Mucosa of descending colon (tissue), 3 donors: ENCODE measurements around the gene HIP1R. TPM values are rescaled to one million over a fixed set of nuclear protein-coding genes. Genes with fewer than 3 reads are reported as not detected.
A peak's percentile ranks its signal among the peaks of the same experiment; 100 is the strongest.

Experiments used
- ATAC-seq: fragments of 200-7000 bp; cut with Tn5 transposase; one replicate; pipeline ENCODE4 v1.9.1; 2020; ENCODE audit warnings: mild to moderate bottlenecking, moderate library complexity
- DNase-seq, 3 donors: peaks; one replicate each; pipeline ENCODE4 v3.0.0-alpha.2; 2020
- H3K36me3 ChIP-seq: fragments of 200-600 bp; one replicate; pipeline ENCODE4 v1.8.0; 2021; ENCODE audit warnings: low read depth, mild to moderate bottlenecking
- H3K4me1 ChIP-seq: fragments of 200-600 bp; one replicate; pipeline ENCODE4 v1.8.0; 2021; ENCODE audit warnings: low read depth, mild to moderate bottlenecking
- H3K4me3 ChIP-seq: fragments of 200-600 bp; one replicate; pipeline ENCODE4 v1.8.0; 2021; ENCODE audit warnings: mild to moderate bottlenecking
- H3K9me3 ChIP-seq: fragments of 200-600 bp; one replicate; pipeline ENCODE4 v1.8.0; 2021; ENCODE audit warnings: mild to moderate bottlenecking
- CTCF ChIP-seq: fragments of 200-600 bp; IDR thresholded peaks from one replicate; pipeline ENCODE4 v1.8.0; 2022; ENCODE audit warnings: antibody characterized with exemption, mild to moderate bottlenecking
- intact Hi-C, 2 donors: fragments of 100-400 bp; cut with DNase I in 1 of 2; cut with micrococcal nuclease in 1 of 2; formaldehyde crosslinking; loops; one replicate each; pipeline versions ENCODE4 v1.11.0 to v1.11.1; 2022; cut with DNase I, micrococcal nuclease
- total RNA-seq, 3 donors: library from RNA; stranded (reverse); fragmentation: NEBNext Ultra II Directional in 2 of 3; extraction: Animal tissue kit (Norgen Biotek cat#: 25700) in 2 of 3; gene quantifications; one replicate each; pipeline versions ENCODE4 v1.2.1 to v1.2.4, GENCODE V29; 2021 to 2023
- donor health status: DM: no; HTN: no; CAD: no; lungs with moderate emphysema.
- donor health status: DM: no; HTN: no; CAD: no.
- donor health status: DM: no; HTN: yes; CAD: no.

The HIP1R gene
- total RNA-seq, 3 donors from 2014 or later = 37.8 to 76.5 (median 73.1) TPM

DNA sequence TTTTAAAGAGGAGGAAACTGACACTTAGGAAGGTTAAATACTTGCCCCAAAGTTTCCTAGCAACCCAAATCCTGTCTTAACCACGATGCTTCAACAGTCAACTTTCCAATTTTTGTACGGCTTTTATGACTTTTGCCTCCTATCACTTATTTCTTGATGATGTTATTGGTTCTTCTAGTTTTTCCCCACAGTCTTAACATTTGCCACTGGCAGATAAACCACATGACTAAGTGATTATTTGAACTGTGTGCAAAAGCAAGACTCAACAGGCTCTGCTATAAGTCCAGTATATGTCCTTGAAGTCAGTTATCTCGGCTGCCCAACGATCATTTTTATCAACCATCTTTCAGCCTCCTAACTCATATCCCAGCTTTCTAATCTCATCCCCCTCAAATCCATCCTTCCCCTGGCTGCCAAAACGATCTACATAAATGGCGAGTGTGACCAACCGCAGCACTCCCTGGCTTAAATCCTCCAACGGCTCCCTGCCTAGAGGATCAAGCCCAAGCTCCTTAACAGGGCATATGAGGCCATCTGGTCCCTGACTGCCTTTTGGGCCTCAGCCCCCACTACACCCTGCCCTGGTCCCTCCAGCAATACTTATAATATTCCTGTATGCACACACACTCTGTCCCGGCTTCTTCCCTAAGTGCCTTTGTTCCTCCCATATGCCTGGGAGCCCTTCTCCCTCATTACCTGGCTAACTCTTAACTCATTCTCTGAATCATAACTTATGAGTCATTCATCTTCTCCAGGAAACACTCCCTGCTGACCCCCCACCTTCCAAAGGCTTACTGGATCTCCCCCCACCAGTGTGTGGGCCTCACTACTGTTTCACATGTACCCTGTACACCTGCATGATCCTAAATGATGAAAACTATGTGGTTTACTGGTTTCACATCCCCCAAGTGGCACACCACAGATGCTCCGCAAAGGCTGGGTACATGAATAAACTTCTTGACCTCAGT lies 51.9 kb downstream of the HIP1R start:
- ATAC-seq = peak; percentile 58
- TF ChIP-seq CTCF = no peak
- peak in 1 of 3 donors; percentile 39 for DNase-seq
- no peaks in the 10 kb centered on the region for H3K36me3 ChIP-seq
- H3K4me3 ChIP-seq = no peak overlapping the region
- peaks cover 69% of the 10 kb centered on the region for H3K4me1 ChIP-seq
- H3K9me3 ChIP-seq = no peaks in the 10 kb centered on the region
- intact Hi-C loops = no loop called here

DNA sequence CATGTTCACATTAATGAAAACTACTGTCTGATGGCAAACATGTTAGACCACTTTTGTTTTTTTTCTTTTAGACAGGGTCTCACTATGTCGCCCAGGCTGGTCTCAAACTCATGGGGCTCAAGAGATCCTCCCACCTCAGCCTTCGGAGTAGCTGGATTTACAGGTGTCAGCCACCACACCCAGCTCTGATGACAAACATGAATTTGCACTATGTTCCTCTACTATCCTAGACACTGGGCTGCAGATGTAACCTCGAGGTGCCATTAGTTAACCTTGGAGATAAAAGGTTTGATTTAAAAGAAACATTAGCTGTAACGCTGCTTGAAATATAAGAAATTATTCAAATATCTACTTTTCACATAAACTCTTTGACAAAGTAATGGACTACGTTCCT lies 52.6 kb downstream of the HIP1R start:
- ATAC-seq (peak; percentile 47), DNase-seq (no peak)
- peak overlapping the region; percentile 0 for H3K4me3 ChIP-seq
- no peaks in the 10 kb centered on the region for H3K36me3 ChIP-seq
- intact Hi-C loops = no loop called here
- H3K4me1 ChIP-seq = peaks cover 76% of the 10 kb centered on the region
- TF ChIP-seq CTCF = no peak
- no peaks in the 10 kb centered on the region for H3K9me3 ChIP-seq

GRCh38 chr12:122888232-122888752 lies 53.0 kb downstream of the HIP1R start:
- peak in 1 of 3 donors; percentile 70 for DNase-seq
- ATAC-seq = peak; percentile 82
- intact Hi-C loops = no loop called here
- TF ChIP-seq CTCF = no peak
- H3K4me1 ChIP-seq = peaks cover 78% of the 10 kb centered on the region
- no peaks in the 10 kb centered on the region for H3K9me3 ChIP-seq
- H3K36me3 ChIP-seq = no peaks in the 10 kb centered on the region
- peak overlapping the region; percentile 0 for H3K4me3 ChIP-seq

DNA sequence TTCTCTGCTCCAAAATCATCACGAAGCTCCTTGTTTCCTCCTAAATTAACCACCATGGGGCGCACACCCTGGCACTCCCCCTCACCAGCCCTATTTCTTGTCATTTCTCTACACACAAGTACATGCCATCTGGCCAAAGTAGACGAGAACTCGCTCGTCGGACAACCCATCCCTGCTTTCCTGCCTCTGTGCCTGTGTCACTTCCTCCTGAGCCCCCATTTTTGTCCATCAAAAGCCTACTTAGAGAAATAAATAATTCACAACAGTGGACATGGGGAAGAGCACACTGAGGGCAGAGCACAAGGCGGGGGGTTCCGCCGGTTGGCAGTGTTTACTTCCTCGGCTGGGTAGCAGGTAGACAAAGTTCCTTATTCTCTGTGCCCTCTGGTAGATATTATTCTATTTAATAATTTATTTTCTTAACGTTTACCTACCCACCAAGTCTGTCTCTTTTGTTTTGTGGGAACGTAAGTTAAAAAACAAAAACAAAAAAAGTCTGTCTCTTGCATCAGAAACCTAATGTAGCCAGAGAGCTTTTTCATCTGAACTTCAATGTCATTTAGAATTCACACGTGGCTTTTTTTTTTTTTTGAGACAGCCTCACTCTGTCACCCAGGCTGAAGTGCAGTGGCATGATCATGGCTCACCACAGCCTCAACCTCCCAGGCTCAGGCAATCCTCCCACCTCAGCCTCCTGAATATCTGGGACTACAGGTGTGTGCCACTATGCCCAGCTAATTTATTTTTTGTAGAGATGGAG lies 54.7 kb downstream of the HIP1R start:
- intact Hi-C loops = no loop called here

More for the DNA sequence above, 54.7 kb downstream of the HIP1R start:
- Histone ChIP-seq H3K9me3 (no peaks in the 10 kb centered on the region), H3K4me1 (peaks cover 77% of the 10 kb centered on the region), H3K36me3 (no peaks in the 10 kb centered on the region), H3K4me3 (no peak overlapping the region)
- no peak for ATAC-seq
- DNase-seq = peak in 1 of 3 donors; percentile 30
- TF ChIP-seq CTCF = no peak
